GM10847 (cell line): Measurements from ENCODE around the gene OR52A5.

ENCODE experiments used
- POLR2A ChIP-seq: IDR thresholded peaks from 2 replicates; pipeline ENCODE4 v1.6.1; 2011; ENCODE audit not compliant: insufficient read length; ENCODE audit errors: extremely low read depth

The OR52A5 gene

DNA sequence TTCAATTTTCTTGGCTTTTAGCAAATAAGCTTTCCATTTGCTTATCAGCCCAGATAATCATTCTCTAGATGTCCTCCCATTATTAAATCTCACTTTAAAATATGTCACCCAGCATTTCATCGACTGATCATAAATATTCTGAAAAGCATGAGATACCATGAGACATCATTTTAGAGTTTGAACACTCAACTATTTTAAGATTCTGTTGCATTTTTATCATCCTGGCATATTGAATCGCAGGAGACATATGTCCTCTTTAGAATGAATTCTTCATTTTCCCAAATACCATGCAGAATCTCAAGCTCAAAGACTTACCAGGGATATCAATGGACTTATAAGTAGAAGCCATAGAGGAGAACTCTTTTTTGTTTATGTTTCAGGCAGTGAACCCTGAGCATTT, at the start of gene OR52A5:
Gene OR52A5, minus strand, starts transcription at position 361 of the 400 bp plus-strand sequence. CDS start 5,714 bp downstream, outside the sequence.
- TF ChIP-seq POLR2A: no peak

- no peak for TF ChIP-seq POLR2A
These were observed 40.1 kb upstream of the OR52A5 start for GRCh38 chr11:5178046-5178837.

GRCh38 chr11:5174934-5175333, 36.8 kb upstream of the OR52A5 start:
- no peak for TF ChIP-seq POLR2A

DNA sequence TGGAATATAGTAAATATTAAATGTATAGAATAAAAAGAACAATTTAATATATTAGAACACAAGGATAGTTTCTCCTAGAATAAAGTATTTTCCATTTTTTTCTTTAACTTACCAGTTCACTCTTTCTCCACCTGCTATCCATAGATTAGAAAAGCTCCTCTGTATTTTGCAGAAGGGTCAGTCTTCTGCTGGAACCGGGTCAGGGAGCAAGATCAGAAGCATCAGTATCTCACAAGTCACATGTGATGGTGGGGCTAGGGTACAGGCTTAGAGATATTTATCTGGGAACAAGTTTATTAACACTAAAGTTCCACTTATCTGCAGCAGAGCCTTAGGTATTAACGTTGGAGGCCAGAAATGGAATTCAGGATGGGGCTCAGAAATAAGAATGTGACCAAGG, 33.7 kb upstream of the OR52A5 start:
- no peak for TF ChIP-seq POLR2A

- TF ChIP-seq POLR2A: no peak
These were observed 21.6 kb upstream of the OR52A5 start for GRCh38 chr11:5159806-5160205.

DNA sequence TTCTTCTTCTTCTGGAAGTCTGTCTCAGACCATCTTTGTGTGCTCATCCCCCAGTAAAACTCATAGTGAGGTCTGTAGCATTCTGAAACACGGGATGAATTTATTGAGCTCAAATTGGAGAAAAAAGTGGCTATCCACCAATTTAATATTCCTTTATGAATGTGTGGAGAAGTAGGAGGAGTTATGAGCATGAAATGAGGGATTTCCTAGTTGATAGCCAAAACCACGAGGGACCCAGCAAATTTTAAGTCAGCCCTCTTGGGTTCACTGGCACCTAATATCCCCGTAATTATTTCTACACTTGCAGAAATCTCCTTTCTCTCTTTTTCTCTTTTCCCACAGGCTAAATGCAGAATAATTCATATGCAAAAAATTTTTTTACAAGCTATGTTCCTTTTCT, 16.5 kb upstream of the OR52A5 start, which contains the start of gene OR52A1:
Gene OR52A1, minus strand, starts transcription at position 101 of the 400 bp plus-strand sequence. CDS start 2,388 bp downstream, outside the sequence.
- no peak for TF ChIP-seq POLR2A

- TF ChIP-seq POLR2A: no peak
These were observed 15.6 kb upstream of the OR52A5 start for GRCh38 chr11:5153574-5154431.

GRCh38 chr11:5151713-5152153, 13.6 kb upstream of the OR52A5 start:
- TF ChIP-seq POLR2A: no peak

GRCh38 chr11:5137014-5137413, 1.1 kb downstream of the OR52A5 start:
- TF ChIP-seq POLR2A: no peak

DNA sequence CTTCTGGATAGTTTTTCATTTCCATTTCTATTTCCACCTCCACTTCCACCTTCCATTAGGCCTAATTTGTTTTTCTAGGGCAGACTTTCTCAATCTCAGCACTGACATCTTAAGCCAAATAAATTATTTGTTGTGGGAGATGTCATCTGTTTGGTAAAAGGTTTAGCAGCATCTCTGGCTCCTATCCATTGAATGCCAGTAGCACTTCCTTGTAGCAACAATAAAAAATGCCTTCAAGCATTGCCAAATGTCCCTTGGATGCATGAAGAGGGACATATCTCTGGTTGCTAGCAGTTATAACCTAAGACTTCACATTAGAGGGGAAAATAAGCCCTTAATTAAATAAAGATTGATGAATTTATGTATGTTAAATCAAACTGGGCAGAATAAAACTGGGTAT, 1.9 kb downstream of the OR52A5 start:
- TF ChIP-seq POLR2A: no peak

GRCh38 chr11:5131584-5132335, 6.4 kb downstream of the OR52A5 start:
- no peak for TF ChIP-seq POLR2A

- no peak for TF ChIP-seq POLR2A
These were observed 8.7 kb downstream of the OR52A5 start for GRCh38 chr11:5129457-5129877.

GRCh38 chr11:5124891-5125620, 13.1 kb downstream of the OR52A5 start:
- TF ChIP-seq POLR2A: no peak

GRCh38 chr11:5123802-5124521, 14.2 kb downstream of the OR52A5 start:
- no peak for TF ChIP-seq POLR2A
